OCI-LY7 (cell line): ENCODE results near the gene BMAL1. TPM values are rescaled to one million over a fixed set of nuclear protein-coding genes. Genes with fewer than 3 reads are reported as not detected.

Experiments
- BruUV-seq: library from RNA; stranded (reverse); fragments of 400-500 nt; replicated peaks from 2 replicates; lab custom pipeline; 2021; lab: Mats Ljungman, UMichigan
- CTCF ChIA-PET: fragments of 300-600 bp; sonication (Branson Sonifier 250); formaldehyde crosslinking; loops from one replicate; lab custom pipeline; 2022; ENCODE audit warnings: antibody characterized with exemption; ENCODE audit not compliant: unreplicated experiment; lab: Charles Lee
- POLR2A ChIA-PET: fragments of 300-600 bp; sonication (Branson Sonifier 250); formaldehyde crosslinking; loops from one replicate; lab custom pipeline; 2022; ENCODE audit warnings: antibody characterized with exemption; lab: Charles Lee
- DNase-seq: peaks from one replicate; pipeline ENCODE4 v3.0.0-alpha.2; 2015; ENCODE audit warnings: low spot score
- H2AFZ ChIP-seq: fragments of 200-600 bp; sonication (generic), shearing (Covaris generic); 2 replicates; pipeline ENCODE4 v1.6.1; 2014; ENCODE audit warnings: mild to moderate bottlenecking, antibody characterized with exemption, low read length, moderate library complexity
- H3K27ac ChIP-seq: fragments of 200-600 bp; sonication (generic); 2 replicates; pipeline ENCODE4 v1.5.1; 2014; ENCODE audit warnings: mixed run types, low read depth, mild to moderate bottlenecking, moderate library complexity, low read length, inconsistent platforms; ENCODE audit not compliant: poor library complexity, severe bottlenecking
- H3K36me3 ChIP-seq: fragments of 200-600 bp; sonication (generic); 2 replicates; pipeline ENCODE4 v1.6.1; 2014; ENCODE audit warnings: mild to moderate bottlenecking, antibody characterized with exemption, low read length, moderate library complexity, mixed read lengths; ENCODE audit not compliant: insufficient read depth
- H3K4me1 ChIP-seq: fragments of 200-600 bp; sonication (generic); 2 replicates; pipeline ENCODE4 v1.5.1; 2014; ENCODE audit warnings: mild to moderate bottlenecking, low read length; ENCODE audit not compliant: insufficient read depth, poor library complexity, severe bottlenecking
- H3K4me2 ChIP-seq: fragments of 200-600 bp; sonication (generic); 2 replicates; pipeline ENCODE4 v1.6.1; 2014; ENCODE audit warnings: mild to moderate bottlenecking, low read length
- H3K4me3 ChIP-seq: fragments of 200-600 bp; sonication (generic); 2 replicates; pipeline ENCODE4 v1.5.1; 2014; ENCODE audit warnings: mild to moderate bottlenecking, low read depth, low read length; ENCODE audit not compliant: poor library complexity, severe bottlenecking
- H3K79me2 ChIP-seq: fragments of 200-600 bp; sonication (generic); 2 replicates; pipeline ENCODE4 v1.6.1; 2016; ENCODE audit warnings: low read depth, mild to moderate bottlenecking, low read length, moderate library complexity, mixed read lengths; ENCODE audit not compliant: insufficient read depth
- H3K9me2 ChIP-seq: fragments of 200-600 bp; sonication (generic); 2 replicates; pipeline ENCODE4 v1.6.1; 2016; ENCODE audit warnings: mild to moderate bottlenecking, low read length, mixed read lengths; ENCODE audit not compliant: insufficient read depth
- H3K9me3 ChIP-seq: fragments of 200-600 bp; sonication (generic); 2 replicates; pipeline ENCODE4 v1.6.1; 2014; ENCODE audit warnings: mild to moderate bottlenecking, mixed run types, low read length, mixed read lengths
- H4K20me1 ChIP-seq: fragments of 200-600 bp; sonication (generic); 2 replicates; pipeline ENCODE4 v1.6.1; 2014; ENCODE audit warnings: mild to moderate bottlenecking, antibody characterized with exemption, low read length, moderate library complexity, mixed read lengths; ENCODE audit not compliant: insufficient read depth
- CTCF ChIP-seq: fragments of 200-600 bp; sonication (generic); conservative IDR thresholded peaks from 2 replicates; pipeline ENCODE4 v1.5.1; 2014; ENCODE audit warnings: mild to moderate bottlenecking, antibody characterized with exemption, low read length, moderate library complexity, mixed read lengths
- EZH2phosphoT487 ChIP-seq: fragments of 200-600 bp; sonication (generic); IDR thresholded peaks from 2 replicates; pipeline ENCODE4 v1.6.1; 2018; ENCODE audit warnings: low read depth, borderline replicate concordance, mild to moderate bottlenecking, mixed run types, antibody characterized with exemption, low read length, moderate library complexity, mixed read lengths
- intact Hi-C: fragments of 100-400 bp; cut with micrococcal nuclease; formaldehyde crosslinking; loops from one replicate; pipeline ENCODE4 v1.10.0; 2022; ENCODE audit not compliant: unreplicated experiment
- total RNA-seq, 2 experiments: library from RNA; depleted of rRNA in 1 of 2; stranded (reverse); fragments of >200 nt in 1 of 2; shearing (Covaris generic) in 1 of 2; gene quantifications; 2 replicates each; pipeline ENCODE4 v1.2.3, GENCODE V29; 2014 to 2022

The BMAL1 gene
- total RNA-seq, 2 experiments from 2014 or later: not detected

- H3K4me1 ChIP-seq: no peaks in the 10 kb centered on the region
- CTCF ChIA-PET: no interaction called here
- BruUV-seq: no TSS peak
Observed at GRCh38 chr11:13303668-13304649, 26.4 kb downstream of the BMAL1 start.

GRCh38 chr11:13304655-13305335, 27.2 kb downstream of the BMAL1 start:
- H3K4me1 ChIP-seq: no peaks in the 10 kb centered on the region
- TF ChIP-seq EZH2phosphoT487 (no peak), CTCF (no peak)
- H3K36me3 ChIP-seq: no peaks in the 10 kb centered on the region
- no peak overlapping the region for H2AFZ ChIP-seq
- no peaks in the 10 kb centered on the region for H3K79me2 ChIP-seq
- ChIA-PET POLR2A (no interaction called here), CTCF (no interaction called here)
- H3K9me2 ChIP-seq: no peaks in the 10 kb centered on the region
- H3K9me3 ChIP-seq: no peaks in the 10 kb centered on the region
- H3K27ac ChIP-seq: no peak overlapping the region
- BruUV-seq: no TSS peak
- no peak overlapping the region for H3K4me3 ChIP-seq
- no peaks in the 10 kb centered on the region for H4K20me1 ChIP-seq
- H3K4me2 ChIP-seq: no peak overlapping the region
- intact Hi-C loops: no loop called here
- no peak for DNase-seq

More at GRCh38 chr11:13303668-13304649, 26.4 kb downstream of the BMAL1 start:
- H3K79me2 ChIP-seq: no peaks in the 10 kb centered on the region
- no peak overlapping the region for H3K4me3 ChIP-seq
- no peaks in the 10 kb centered on the region for H3K36me3 ChIP-seq
- no peaks in the 10 kb centered on the region for H3K9me2 ChIP-seq
- POLR2A ChIA-PET: no interaction called here
- no peak overlapping the region for H2AFZ ChIP-seq
- no peaks in the 10 kb centered on the region for H4K20me1 ChIP-seq
- no peak overlapping the region for H3K27ac ChIP-seq
- no peak overlapping the region for H3K4me2 ChIP-seq
- intact Hi-C loops: no loop called here
- no peaks in the 10 kb centered on the region for H3K9me3 ChIP-seq
- DNase-seq: peak; percentile 8
- TF ChIP-seq CTCF: no peak
- TF ChIP-seq EZH2phosphoT487: no peak
